SK-N-MC (cell line): Measurements from ENCODE around the gene ST8SIA5.

Experiments used
- DNase-seq: peaks from one replicate; pipeline ENCODE4 v3.0.0-alpha.2; 2011; ENCODE audit warnings: low read depth, low spot score
- H3K27ac ChIP-seq: fragments of 200-600 bp; sonication (generic); 2 replicates; pipeline ENCODE4 v1.5.1; 2016; ENCODE audit warnings: mixed run types
- H3K36me3 ChIP-seq: fragments of 200-600 bp; sonication (generic); 2 replicates; pipeline ENCODE4 v1.6.1; 2017; ENCODE audit warnings: antibody characterized with exemption, low read length, mixed read lengths; ENCODE audit not compliant: insufficient read depth
- H3K4me3 ChIP-seq: fragments of 200-600 bp; sonication (generic); 2 replicates; pipeline ENCODE4 v1.5.1; 2016
- H3K9ac ChIP-seq: fragments of 200-600 bp; sonication (generic); 2 replicates; pipeline ENCODE4 v1.8.0; 2017; ENCODE audit warnings: mixed run types, mixed read lengths; ENCODE audit not compliant: insufficient read length
- H3K9me3 ChIP-seq: fragments of 200-600 bp; sonication (generic); 2 replicates; pipeline ENCODE4 v1.6.1; 2017; ENCODE audit warnings: low read depth, mild to moderate bottlenecking, antibody characterized with exemption, low read length, moderate library complexity, mixed read lengths
- EZH2 ChIP-seq: fragments of 200-600 bp; sonication (generic); IDR thresholded peaks from one replicate; pipeline ENCODE4 v1.6.1; 2017; ENCODE audit warnings: antibody characterized with exemption
- FOXP2 ChIP-seq: optimal IDR thresholded peaks from 2 replicates; pipeline ENCODE3; 2011; ENCODE audit warnings: mild to moderate bottlenecking, moderate library complexity; ENCODE audit not compliant: insufficient read depth; ENCODE audit errors: extremely low read length, control extremely low read depth
- POLR2AphosphoS5 ChIP-seq: IDR thresholded peaks from 2 replicates; pipeline ENCODE4 v1.6.1; 2012; ENCODE audit warnings: mild to moderate bottlenecking, low read depth, low read length, borderline replicate concordance

ST8SIA5 gene

DNA sequence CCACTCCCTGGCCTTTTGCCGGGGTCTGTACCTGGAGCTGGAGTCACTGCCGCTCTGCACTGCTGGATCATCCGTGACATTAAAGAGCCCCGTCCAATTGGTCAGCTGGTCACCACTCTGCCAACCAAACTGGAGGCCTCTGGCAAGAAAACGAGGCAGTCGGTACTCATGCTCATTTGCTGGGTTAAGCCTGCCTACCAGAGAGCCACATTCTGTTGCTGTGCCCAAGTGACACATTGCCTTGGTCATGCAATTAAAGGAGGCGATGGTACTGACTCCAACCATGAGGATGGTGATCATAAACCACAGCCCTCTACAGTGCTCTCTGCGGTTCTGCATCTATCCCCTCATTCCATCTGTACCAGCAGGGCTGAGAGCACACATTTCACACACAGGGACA, 35.5 kb downstream of the ST8SIA5 start:
- Histone ChIP-seq H3K9me3 (no peaks in the 10 kb centered on the region), H3K36me3 (no peaks in the 10 kb centered on the region), H3K4me3 (no peak overlapping the region), H3K9ac (no peak overlapping the region), H3K27ac (no peak overlapping the region)
- TF ChIP-seq EZH2 = no peak
- no peak for TF ChIP-seq POLR2AphosphoS5
- no peak for TF ChIP-seq FOXP2
- no peak for DNase-seq

DNA sequence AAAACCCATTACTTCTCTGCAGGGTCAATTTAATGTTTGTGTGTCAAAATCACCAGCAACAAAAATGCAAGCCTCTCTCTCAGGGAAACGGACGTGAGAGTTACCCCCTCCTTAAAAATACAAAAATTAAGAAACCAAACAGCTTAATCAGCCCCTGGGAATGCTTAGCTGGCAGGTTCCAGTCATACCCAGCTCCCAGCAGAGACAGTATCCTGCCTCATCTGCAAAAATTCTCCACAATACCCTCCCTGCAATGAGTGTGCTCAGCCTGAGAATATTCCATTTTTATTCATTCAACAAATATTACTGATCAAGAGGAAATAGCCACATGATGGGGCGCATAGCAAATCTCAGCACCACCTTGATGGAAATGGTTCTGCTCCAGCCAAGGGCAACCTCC, 36.3 kb downstream of the ST8SIA5 start:
- H3K27ac ChIP-seq = no peak overlapping the region
- no peak overlapping the region for H3K9ac ChIP-seq
- no peaks in the 10 kb centered on the region for H3K36me3 ChIP-seq
- no peaks in the 10 kb centered on the region for H3K9me3 ChIP-seq
- no peak for TF ChIP-seq POLR2AphosphoS5
- TF ChIP-seq FOXP2 = no peak
- TF ChIP-seq EZH2 = no peak
- DNase-seq = no peak
- H3K4me3 ChIP-seq = no peak overlapping the region

DNA sequence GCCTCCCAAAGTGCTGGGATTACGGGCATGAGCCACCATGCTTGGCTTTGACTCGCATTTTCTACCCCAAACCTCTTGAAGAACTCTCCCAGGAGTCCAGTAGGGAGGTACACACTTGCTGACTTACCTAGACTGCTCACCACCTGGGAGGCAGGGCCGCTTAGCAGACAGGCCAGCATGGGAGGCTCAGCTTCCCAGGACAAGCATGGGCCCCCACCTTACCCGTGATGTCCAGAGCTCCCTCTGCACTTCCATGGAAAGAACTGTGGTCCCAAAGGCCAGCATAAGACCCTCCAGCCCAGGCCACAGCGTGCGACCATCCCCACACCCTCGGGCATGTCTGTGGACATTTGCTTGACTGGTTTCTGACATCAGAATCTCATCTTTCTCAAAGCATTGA, 36.8 kb downstream of the ST8SIA5 start:
- Histone ChIP-seq H3K36me3 (no peaks in the 10 kb centered on the region), H3K9ac (no peak overlapping the region), H3K27ac (no peak overlapping the region), H3K9me3 (no peaks in the 10 kb centered on the region), H3K4me3 (no peak overlapping the region)
- no peak for TF ChIP-seq POLR2AphosphoS5
- no peak for TF ChIP-seq FOXP2
- no peak for TF ChIP-seq EZH2
- DNase-seq = no peak

- no peak overlapping the region for H3K4me3 ChIP-seq
- no peaks in the 10 kb centered on the region for H3K36me3 ChIP-seq
- H3K9me3 ChIP-seq = no peaks in the 10 kb centered on the region
- TF ChIP-seq POLR2AphosphoS5 (no peak), EZH2 (no peak)
- H3K27ac ChIP-seq = no peak overlapping the region
- H3K9ac ChIP-seq = no peak overlapping the region
- DNase-seq = no peak
These were observed 37.5 kb downstream of the ST8SIA5 start for GRCh38 chr18:46719388-46719787.

- no peak for DNase-seq
- no peaks in the 10 kb centered on the region for H3K36me3 ChIP-seq
- H3K27ac ChIP-seq = peak overlapping the region; percentile 54
- no peak overlapping the region for H3K9ac ChIP-seq
- no peaks in the 10 kb centered on the region for H3K9me3 ChIP-seq
- H3K4me3 ChIP-seq = no peak overlapping the region
- TF ChIP-seq EZH2 (no peak), POLR2AphosphoS5 (no peak), FOXP2 (no peak)
These were observed 38.1 kb downstream of the ST8SIA5 start for GRCh38 chr18:46718501-46719341.

GRCh38 chr18:46716827-46717226, 40.0 kb downstream of the ST8SIA5 start:
- Histone ChIP-seq H3K36me3 (no peaks in the 10 kb centered on the region), H3K4me3 (no peak overlapping the region), H3K27ac (no peak overlapping the region), H3K9me3 (no peaks in the 10 kb centered on the region), H3K9ac (no peak overlapping the region)
- no peak for DNase-seq
- no peak for TF ChIP-seq POLR2AphosphoS5

GRCh38 chr18:46716336-46716735, 40.5 kb downstream of the ST8SIA5 start:
- H3K9ac ChIP-seq = no peak overlapping the region
- H3K4me3 ChIP-seq = no peak overlapping the region
- TF ChIP-seq POLR2AphosphoS5 (no peak), EZH2 (no peak), FOXP2 (no peak)

GRCh38 chr18:46715062-46715461, 41.8 kb downstream of the ST8SIA5 start:
- H3K27ac ChIP-seq = no peak overlapping the region
- no peak overlapping the region for H3K9ac ChIP-seq
- no peak for DNase-seq
- no peaks in the 10 kb centered on the region for H3K9me3 ChIP-seq
- TF ChIP-seq FOXP2 = no peak
- no peak for TF ChIP-seq EZH2
- no peak for TF ChIP-seq POLR2AphosphoS5
- H3K4me3 ChIP-seq = no peak overlapping the region
- H3K36me3 ChIP-seq = no peaks in the 10 kb centered on the region

More at GRCh38 chr18:46716336-46716735, 40.5 kb downstream of the ST8SIA5 start:
- no peak for DNase-seq
- no peaks in the 10 kb centered on the region for H3K9me3 ChIP-seq
- H3K27ac ChIP-seq = no peak overlapping the region
- no peaks in the 10 kb centered on the region for H3K36me3 ChIP-seq

DNA sequence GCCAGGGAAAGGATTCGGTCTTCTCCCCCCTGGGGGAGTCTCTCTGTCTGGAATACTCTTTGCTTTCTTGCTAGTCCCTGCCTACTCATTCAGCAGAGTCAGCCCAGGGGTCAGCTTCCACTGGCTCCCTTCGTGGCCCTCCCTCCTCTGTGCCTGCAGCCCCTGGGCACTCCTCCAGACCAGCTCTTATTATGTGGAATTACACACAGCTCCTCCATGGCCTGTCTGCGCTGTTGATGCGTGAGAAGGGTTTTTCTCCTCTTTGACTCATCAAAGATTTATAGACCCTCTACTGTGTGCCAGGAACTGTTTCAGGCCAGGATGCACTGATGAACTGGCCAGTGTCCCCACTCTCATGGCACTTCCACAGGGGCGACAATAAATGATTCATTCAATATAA, 44.4 kb downstream of the ST8SIA5 start:
- TF ChIP-seq FOXP2 (no peak), EZH2 (no peak), POLR2AphosphoS5 (no peak)
- no peak overlapping the region for H3K4me3 ChIP-seq
- no peaks in the 10 kb centered on the region for H3K9me3 ChIP-seq
- no peak overlapping the region for H3K9ac ChIP-seq
- DNase-seq = no peak
- H3K27ac ChIP-seq = no peak overlapping the region
- no peaks in the 10 kb centered on the region for H3K36me3 ChIP-seq
